ENCODE data around the gene SERINC3.

- TF ChIP-seq CTCF (conservative IDR thresholded peaks at IDR 0.05; ENCODE audit: low read depth in 2 of 2): no peak
- no peak for TF ChIP-seq POLR2AphosphoS5 (IDR thresholded peaks at IDR 0.05; ENCODE audit: low read depth)
- no peak for TF ChIP-seq REST (IDR thresholded peaks at IDR 0.05; ENCODE audit: unreplicated experiment)
- TF ChIP-seq EZH2 (IDR thresholded peaks at IDR 0.05; ENCODE audit: low read depth, unreplicated experiment): no peak
- no peak for TF ChIP-seq JUNB (IDR thresholded peaks at IDR 0.05; ENCODE audit: unreplicated experiment)
- TF ChIP-seq STAT1 (IDR thresholded peaks at IDR 0.05; ENCODE audit: unreplicated experiment): no peak
- TF ChIP-seq EZH2phosphoT487 (IDR thresholded peaks at IDR 0.05; ENCODE audit: unreplicated experiment): no peak
- TF ChIP-seq CREB1 (CRISPR knock-in tag; IDR thresholded peaks at IDR 0.05; ENCODE audit: low read depth): no peak
Measured at GRCh38 chr20:44461803-44462174, 60.1 kb downstream of the SERINC3 start.

All from GM23338 (cell line).